ENCODE results near the gene EPS8L1. TPM values are rescaled to one million over a fixed set of nuclear protein-coding genes. Genes with fewer than 3 reads are reported as not detected.

The EPS8L1 gene
- total and polyA plus RNA-seq, 2 of the 4 experiments (the other 2 are of a cell fraction), result 0.90 to 2.9 TPM

DNA sequence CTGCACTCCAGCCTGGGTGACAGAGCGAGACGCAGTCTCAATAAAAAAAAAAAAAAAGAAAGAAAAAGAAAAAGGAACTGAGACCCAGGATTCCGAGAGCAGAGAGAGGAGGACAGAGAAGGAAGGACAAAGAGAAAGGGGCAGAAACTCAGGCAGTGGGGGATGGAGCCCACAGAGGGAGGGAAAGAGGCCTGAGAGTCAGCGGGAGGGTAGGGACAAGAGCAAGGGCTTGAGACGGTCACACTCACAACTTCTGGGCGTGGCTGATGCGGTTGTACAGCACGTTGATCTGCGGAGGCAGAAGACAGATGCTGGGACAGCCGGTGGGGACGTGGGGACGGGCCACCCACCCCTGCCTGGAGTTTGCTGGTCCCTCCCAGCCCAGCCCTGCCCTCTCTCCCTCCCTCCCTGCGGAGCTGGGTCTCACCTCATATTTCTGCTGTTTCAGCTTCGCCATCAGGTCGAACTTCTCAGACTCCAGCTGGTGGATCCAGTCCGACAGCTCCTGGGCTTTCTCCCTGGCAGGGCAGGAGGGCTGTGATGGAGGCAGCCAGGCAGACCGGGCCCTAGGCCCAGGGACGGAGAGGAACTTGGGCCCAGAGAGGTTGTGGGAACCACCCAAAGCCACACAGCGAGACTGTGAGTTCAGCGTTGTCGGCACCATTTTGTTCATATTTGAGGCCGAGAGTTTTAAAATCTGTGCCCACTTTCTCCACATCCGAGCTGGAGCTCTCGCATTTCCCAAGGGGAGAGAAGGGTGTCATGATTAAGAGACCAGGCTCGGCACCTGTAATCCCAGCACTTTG, 58.2 kb downstream of the EPS8L1 start:
- Histone ChIP-seq H3K9me1 (ENCODE audit: insufficient read depth, low read length) (no peaks in the 10 kb centered on the region), H2AK9ac (replicated peaks; ENCODE audit: low read depth, low read length, poor library complexity) (peak overlapping the region; percentile 13), H2BK20ac (ENCODE audit: low read depth, low read length) (no peak overlapping the region), H3K56ac (ENCODE audit: extremely low read depth, insufficient read depth, low read length) (no peak overlapping the region), H4K5ac (ENCODE audit: low read depth, low read length) (no peak overlapping the region), H2AFZ (replicated peaks; ENCODE audit: low read length, poor library complexity) (peak overlapping the region; percentile 68), H3K4ac (ENCODE audit: low read depth, low read length) (no peak overlapping the region), H3K36me3 (ENCODE audit: control insufficient read depth, insufficient read depth, low read length) (no peaks in the 10 kb centered on the region), H3K14ac (replicated peaks; ENCODE audit: low read depth, low read length) (no peak overlapping the region), H2BK15ac (ENCODE audit: low read depth, low read length) (no peak overlapping the region), H3K18ac (ENCODE audit: low read depth, low read length) (no peak overlapping the region), H2BK120ac (ENCODE audit: low read depth, low read length) (no peak overlapping the region), H4K91ac (ENCODE audit: insufficient read depth, low read depth, low read length) (no peak overlapping the region), H3K9me3 (ENCODE audit: control insufficient read depth, insufficient read depth, low read length) (no peaks in the 10 kb centered on the region), H3K79me1 (ENCODE audit: low read depth in 1 of 2, low read length in 2 of 2) (no peaks in the 10 kb centered on the region), H4K20me1 (ENCODE audit: insufficient read depth, low read length) (no peaks in the 10 kb centered on the region), H3K9ac (ENCODE audit: low read depth, low read length) (no peak overlapping the region), H3K23ac (ENCODE audit: low read depth, low read length) (no peak overlapping the region; the same call in 1 of the 2 replicates), H3K4me2 (ENCODE audit: low read depth, low read length) (no peak overlapping the region), H2AK5ac (ENCODE audit: low read depth, low read length) (no peak overlapping the region; the same call in 1 of the 2 replicates), H3K27ac (ENCODE audit: insufficient read depth, low read length) (no peak overlapping the region), H2BK5ac (ENCODE audit: low read depth, low read length, poor library complexity, severe bottlenecking) (no peak overlapping the region), H3K4me1 (ENCODE audit: control insufficient read depth, insufficient read depth, low read length) (no peaks in the 10 kb centered on the region), H3K27me3 (ENCODE audit: control insufficient read depth, insufficient read depth, low read length) (peaks cover 32% of the 10 kb centered on the region), H4K8ac (ENCODE audit: low read depth in 2 of 2, low read length in 2 of 2) (no peak overlapping the region), H3K4me3 (ENCODE audit: insufficient read depth, low read depth, low read length) (no peak overlapping the region)
- intact Hi-C loops (cut with micrococcal nuclease), result no loop called here
- BruUV-seq (replicated peaks), result no TSS peak
- in situ Hi-C loops (cut with MboI; ENCODE audit: low sequenced_read_pairs), result no loop called here
- dilution Hi-C loops (cut with HindIII; ENCODE audit: low sequenced_read_pairs, unreplicated experiment), result no loop called here
- no peak for DNase-seq
- no peak for ATAC-seq (ENCODE audit: low read depth)
- ChIA-PET CTCF (no interaction called here), POLR2A (ENCODE audit: unreplicated experiment) (no interaction called here)
- WGBS, 2 experiments (ENCODE audit: extremely low coverage in 2 of 2, insufficient read length in 1 of 2), result 8% methylated on average over 6 of the region's 25 CpGs; no CpG with 5 or more reads in 1 of the 2 experiments
- no peak for TF ChIP-seq RFX5 (IDR thresholded peaks at IDR 0.05; ENCODE audit: low read depth, low read length)
- no peak for TF ChIP-seq MAFK (IDR thresholded peaks at IDR 0.05; ENCODE audit: low read depth, low read length)
- TF ChIP-seq CHD1 (IDR thresholded peaks at IDR 0.05; ENCODE audit: low read depth, low read length), result no peak
- no peak for TF ChIP-seq RAD21 (IDR thresholded peaks at IDR 0.05; ENCODE audit: low read length)
- no peak for TF ChIP-seq BHLHE40 (IDR thresholded peaks at IDR 0.05; ENCODE audit: low read depth, low read length)
- no peak for TF ChIP-seq FOS (IDR thresholded peaks at IDR 0.05; ENCODE audit: low read depth, low read length)
- no peak for TF ChIP-seq MAZ (IDR thresholded peaks at IDR 0.05; ENCODE audit: borderline replicate concordance, low read depth, low read length)
- TF ChIP-seq CEBPB (IDR thresholded peaks at IDR 0.05; ENCODE audit: low read depth, low read length), result no peak
- no peak for TF ChIP-seq MXI1 (IDR thresholded peaks at IDR 0.05; ENCODE audit: borderline replicate concordance, low read depth, low read length)
- TF ChIP-seq, protein P1, sequence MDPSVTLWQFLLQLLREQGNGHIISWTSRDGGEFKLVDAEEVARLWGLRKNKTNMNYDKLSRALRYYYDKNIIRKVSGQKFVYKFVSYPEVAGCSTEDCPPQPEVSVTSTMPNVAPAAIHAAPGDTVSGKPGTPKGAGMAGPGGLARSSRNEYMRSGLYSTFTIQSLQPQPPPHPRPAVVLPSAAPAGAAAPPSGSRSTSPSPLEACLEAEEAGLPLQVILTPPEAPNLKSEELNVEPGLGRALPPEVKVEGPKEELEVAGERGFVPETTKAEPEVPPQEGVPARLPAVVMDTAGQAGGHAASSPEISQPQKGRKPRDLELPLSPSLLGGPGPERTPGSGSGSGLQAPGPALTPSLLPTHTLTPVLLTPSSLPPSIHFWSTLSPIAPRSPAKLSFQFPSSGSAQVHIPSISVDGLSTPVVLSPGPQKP (IDR thresholded peaks at IDR 0.05; ENCODE audit: borderline replicate concordance, low read depth, low read length), result no peak
- TF ChIP-seq NFE2L2 (IDR thresholded peaks at IDR 0.05; ENCODE audit: low read depth, low read length), result no peak
- TF ChIP-seq, protein P2, sequence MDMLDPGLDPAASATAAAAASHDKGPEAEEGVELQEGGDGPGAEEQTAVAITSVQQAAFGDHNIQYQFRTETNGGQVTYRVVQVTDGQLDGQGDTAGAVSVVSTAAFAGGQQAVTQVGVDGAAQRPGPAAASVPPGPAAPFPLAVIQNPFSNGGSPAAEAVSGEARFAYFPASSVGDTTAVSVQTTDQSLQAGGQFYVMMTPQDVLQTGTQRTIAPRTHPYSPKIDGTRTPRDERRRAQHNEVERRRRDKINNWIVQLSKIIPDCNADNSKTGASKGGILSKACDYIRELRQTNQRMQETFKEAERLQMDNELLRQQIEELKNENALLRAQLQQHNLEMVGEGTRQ (IDR thresholded peaks at IDR 0.05; ENCODE audit: low read depth, low read length), result no peak
- TF ChIP-seq RCOR1 (IDR thresholded peaks at IDR 0.05; ENCODE audit: insufficient replicate concordance, low read length), result no peak
- no peak for TF ChIP-seq POLR2A (IDR thresholded peaks at IDR 0.05; ENCODE audit: low read depth, low read length)
- TF ChIP-seq, protein P3, sequence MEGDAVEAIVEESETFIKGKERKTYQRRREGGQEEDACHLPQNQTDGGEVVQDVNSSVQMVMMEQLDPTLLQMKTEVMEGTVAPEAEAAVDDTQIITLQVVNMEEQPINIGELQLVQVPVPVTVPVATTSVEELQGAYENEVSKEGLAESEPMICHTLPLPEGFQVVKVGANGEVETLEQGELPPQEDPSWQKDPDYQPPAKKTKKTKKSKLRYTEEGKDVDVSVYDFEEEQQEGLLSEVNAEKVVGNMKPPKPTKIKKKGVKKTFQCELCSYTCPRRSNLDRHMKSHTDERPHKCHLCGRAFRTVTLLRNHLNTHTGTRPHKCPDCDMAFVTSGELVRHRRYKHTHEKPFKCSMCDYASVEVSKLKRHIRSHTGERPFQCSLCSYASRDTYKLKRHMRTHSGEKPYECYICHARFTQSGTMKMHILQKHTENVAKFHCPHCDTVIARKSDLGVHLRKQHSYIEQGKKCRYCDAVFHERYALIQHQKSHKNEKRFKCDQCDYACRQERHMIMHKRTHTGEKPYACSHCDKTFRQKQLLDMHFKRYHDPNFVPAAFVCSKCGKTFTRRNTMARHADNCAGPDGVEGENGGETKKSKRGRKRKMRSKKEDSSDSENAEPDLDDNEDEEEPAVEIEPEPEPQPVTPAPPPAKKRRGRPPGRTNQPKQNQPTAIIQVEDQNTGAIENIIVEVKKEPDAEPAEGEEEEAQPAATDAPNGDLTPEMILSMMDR (conservative IDR thresholded peaks at IDR 0.05; ENCODE audit: low read depth, low read length), result no peak
